IMR-90 (cell line): ENCODE results near the gene RBFOX1. TPM values are rescaled to one million over a fixed set of nuclear protein-coding genes. Genes with fewer than 3 reads are reported as not detected.

ENCODE experiments used
- ATAC-seq: fragments of 200-7000 bp; cut with Tn5 transposase; 2 replicates; pipeline ENCODE4 v1.9.1; 2020; ENCODE audit warnings: low read depth, mild to moderate bottlenecking, moderate library complexity
- BruUV-seq: library from RNA; stranded (reverse); fragments of 400-500 nt; replicated peaks from 2 replicates; lab custom pipeline; 2021; lab: Mats Ljungman, UMichigan
- CTCF ChIA-PET: fragments of 300-600 bp; formaldehyde crosslinking; extraction: SDS; loops from one replicate; lab custom pipeline; 2021; ENCODE audit warnings: antibody characterized with exemption; lab: Yijun Ruan, JAX
- POLR2A ChIA-PET: fragments of 300-600 bp; sonication (Branson Sonifier 250); formaldehyde crosslinking; loops from one replicate; lab custom pipeline; 2022; ENCODE audit warnings: antibody characterized with exemption; ENCODE audit not compliant: unreplicated experiment; lab: Charles Lee
- DNase-seq: peaks from one replicate; pipeline ENCODE4 v3.0.0; 2013
- H2AFZ ChIP-seq: replicated peaks from 2 replicates; pipeline ENCODE3; 2013; ENCODE audit warnings: low read length, mild to moderate bottlenecking; ENCODE audit not compliant: poor library complexity
- H2AK5ac ChIP-seq: 2 replicates; pipeline ENCODE4 v1.6.1; 2013; ENCODE audit warnings: low read depth, low read length, inconsistent platforms
- H2AK9ac ChIP-seq: replicated peaks from 2 replicates; pipeline ENCODE3; 2013; ENCODE audit warnings: mild to moderate bottlenecking, low read depth, low read length, moderate library complexity; ENCODE audit not compliant: poor library complexity
- H2BK120ac ChIP-seq: 2 replicates; pipeline ENCODE4 v1.6.1; 2013; ENCODE audit warnings: low read depth, low read length, inconsistent platforms
- H2BK15ac ChIP-seq: 3 replicates; pipeline ENCODE4 v1.6.1; 2013; ENCODE audit warnings: low read depth, low read length, inconsistent platforms
- H2BK20ac ChIP-seq: 2 replicates; pipeline ENCODE4 v1.6.1; 2013; ENCODE audit warnings: low read depth, mild to moderate bottlenecking, inconsistent platforms, low read length, moderate library complexity
- H2BK5ac ChIP-seq: 2 replicates; pipeline ENCODE4 v1.6.1; 2013; ENCODE audit warnings: mild to moderate bottlenecking, low read depth, low read length, inconsistent platforms; ENCODE audit not compliant: poor library complexity, severe bottlenecking
- H3K14ac ChIP-seq: replicated peaks from 2 replicates; pipeline ENCODE4 v1.6.1; 2013; ENCODE audit warnings: low read depth, low read length, inconsistent platforms
- H3K18ac ChIP-seq: 2 replicates; pipeline ENCODE4 v1.6.1; 2013; ENCODE audit warnings: low read depth, low read length, control low read depth
- H3K23ac ChIP-seq: 2 replicates; pipeline ENCODE4 v1.6.1; 2013; ENCODE audit warnings: low read depth, low read length, inconsistent platforms
- H3K27ac ChIP-seq: 2 replicates; pipeline ENCODE4 v1.5.1; 2013; ENCODE audit warnings: mild to moderate bottlenecking, control low read depth, low read length; ENCODE audit not compliant: insufficient read depth
- H3K27me3 ChIP-seq: 2 replicates; pipeline ENCODE4 v1.6.1; 2013; ENCODE audit warnings: low read length; ENCODE audit not compliant: control insufficient read depth, insufficient read depth
- H3K36me3 ChIP-seq: 2 replicates; pipeline ENCODE4 v1.6.1; 2013; ENCODE audit warnings: low read length, mixed read lengths; ENCODE audit not compliant: control insufficient read depth, insufficient read depth
- H3K4ac ChIP-seq: 2 replicates; pipeline ENCODE4 v1.6.1; 2013; ENCODE audit warnings: low read depth, low read length, inconsistent platforms
- H3K4me1 ChIP-seq: 2 replicates; pipeline ENCODE4 v1.6.1; 2013; ENCODE audit warnings: low read length, mixed read lengths; ENCODE audit not compliant: control insufficient read depth, insufficient read depth
- H3K4me2 ChIP-seq: 2 replicates; pipeline ENCODE4 v1.6.1; 2013; ENCODE audit warnings: low read depth, mild to moderate bottlenecking, control low read depth, low read length, moderate library complexity
- H3K4me3 ChIP-seq: 2 replicates; pipeline ENCODE4 v1.5.1; 2013; ENCODE audit warnings: low read depth, mild to moderate bottlenecking, control low read depth, low read length, moderate library complexity; ENCODE audit not compliant: insufficient read depth
- H3K56ac ChIP-seq: 2 replicates; pipeline ENCODE4 v1.6.1; 2013; ENCODE audit warnings: low read length, inconsistent platforms; ENCODE audit not compliant: insufficient read depth; ENCODE audit errors: extremely low read depth
- H3K79me1 ChIP-seq, 2 experiments: 2 replicates each; pipeline ENCODE4 v1.6.1; 2013; ENCODE audit warnings: low read length in 2 of 2, inconsistent platforms in 1 of 2, low read depth in 1 of 2
- H3K9ac ChIP-seq: 2 replicates; pipeline ENCODE4 v1.6.1; 2013; ENCODE audit warnings: low read depth, low read length, control low read depth
- H3K9me1 ChIP-seq: 2 replicates; pipeline ENCODE4 v1.6.1; 2013; ENCODE audit warnings: low read length, inconsistent platforms; ENCODE audit not compliant: insufficient read depth
- H3K9me3 ChIP-seq: 2 replicates; pipeline ENCODE4 v1.6.1; 2013; ENCODE audit warnings: low read length; ENCODE audit not compliant: control insufficient read depth, insufficient read depth
- H4K20me1 ChIP-seq: 2 replicates; pipeline ENCODE4 v1.6.1; 2013; ENCODE audit warnings: low read length, inconsistent platforms; ENCODE audit not compliant: insufficient read depth
- H4K5ac ChIP-seq: 2 replicates; pipeline ENCODE4 v1.6.1; 2013; ENCODE audit warnings: mild to moderate bottlenecking, low read depth, low read length, control low read depth
- H4K8ac ChIP-seq, 2 experiments: 2 replicates each; pipeline ENCODE4 v1.6.1; 2013; ENCODE audit warnings: low read depth in 2 of 2, low read length in 2 of 2, control low read depth in 1 of 2, inconsistent platforms in 1 of 2
- H4K91ac ChIP-seq: 2 replicates; pipeline ENCODE4 v1.6.1; 2013; ENCODE audit warnings: low read depth, low read length, inconsistent platforms; ENCODE audit not compliant: insufficient read depth
- BHLHE40 ChIP-seq: fragments of 150-350 bp; IDR thresholded peaks from 2 replicates; pipeline ENCODE4 v1.6.1; 2016; ENCODE audit warnings: mild to moderate bottlenecking, low read depth, low read length
- CEBPB ChIP-seq: IDR thresholded peaks from 2 replicates; pipeline ENCODE4 v1.6.1; 2012; ENCODE audit warnings: low read depth, low read length, improper control_type of control experiment
- CHD1 ChIP-seq: IDR thresholded peaks from 2 replicates; pipeline ENCODE4 v1.6.1; 2012; ENCODE audit warnings: low read depth, low read length, improper control_type of control experiment
- FOS ChIP-seq: fragments of 150-350 bp; IDR thresholded peaks from 2 replicates; pipeline ENCODE4 v1.6.1; 2016; ENCODE audit warnings: low read depth, low read length
- MAFK ChIP-seq: IDR thresholded peaks from 2 replicates; pipeline ENCODE4 v1.6.1; 2012; ENCODE audit warnings: low read depth, low read length, improper control_type of control experiment
- MAZ ChIP-seq: IDR thresholded peaks from 2 replicates; pipeline ENCODE4 v1.6.1; 2012; ENCODE audit warnings: low read depth, mild to moderate bottlenecking, low read length, improper control_type of control experiment, moderate library complexity, borderline replicate concordance
- MXI1 ChIP-seq: IDR thresholded peaks from 2 replicates; pipeline ENCODE4 v1.6.1; 2012; ENCODE audit warnings: low read depth, mild to moderate bottlenecking, low read length, moderate library complexity, borderline replicate concordance
- NFE2L2 ChIP-seq: fragments of 150-350 bp; IDR thresholded peaks from 2 replicates; pipeline ENCODE4 v1.6.1; 2016; ENCODE audit warnings: low read depth, mild to moderate bottlenecking, low read length
- POLR2A ChIP-seq: IDR thresholded peaks from 2 replicates; pipeline ENCODE4 v1.6.1; 2012; ENCODE audit warnings: mild to moderate bottlenecking, low read depth, low read length
- RAD21 ChIP-seq: IDR thresholded peaks from 2 replicates; pipeline ENCODE4 v1.6.1; 2012; ENCODE audit warnings: low read length, improper control_type of control experiment
- RCOR1 ChIP-seq: IDR thresholded peaks from 2 replicates; pipeline ENCODE4 v1.6.1; 2012; ENCODE audit warnings: mild to moderate bottlenecking, low read length, improper control_type of control experiment; ENCODE audit not compliant: insufficient replicate concordance
- RFX5 ChIP-seq: IDR thresholded peaks from 2 replicates; pipeline ENCODE4 v1.8.0; 2012; ENCODE audit warnings: low read depth, mild to moderate bottlenecking, low read length, moderate library complexity
- SMC3 ChIP-seq: fragments of 150-350 bp; IDR thresholded peaks from 2 replicates; pipeline ENCODE4 v1.6.1; 2016; ENCODE audit warnings: low read depth, mild to moderate bottlenecking, antibody characterized with exemption, low read length, moderate library complexity
- WGBS, 2 experiments: methylation state at CpG; one replicate each; pipeline versions ENCODE4 v1.1.5 to v1.1.7; 2013; ENCODE audit warnings: missing lambda C conversion rate in 2 of 2; ENCODE audit not compliant: insufficient read length in 1 of 2; ENCODE audit errors: extremely low coverage in 2 of 2; 5-methylcytosine and 5-hydroxymethylcytosine counted together
- dilution Hi-C: fragments of 300-500 bp; cut with HindIII; formaldehyde crosslinking; loops from one replicate; pipeline ENCODE4 v1.14.3; 2018; ENCODE audit warnings: low sequenced_read_pairs; ENCODE audit not compliant: unreplicated experiment
- in situ Hi-C: fragments of 300-500 bp; cut with MboI; formaldehyde crosslinking; loops from 3 replicates; pipeline ENCODE4 v1.14.3; 2019; ENCODE audit warnings: low sequenced_read_pairs, inconsistent platforms, mixed read lengths
- intact Hi-C: fragments of 100-400 bp; cut with micrococcal nuclease; formaldehyde crosslinking; loops from 2 replicates; pipeline ENCODE4 v1.10.0; 2022
- polyA plus RNA-seq, 3 experiments: library from polyadenylated mRNA; depleted of rRNA; stranded (reverse); fragments of >200 nt; gene quantifications; 2 replicates each; pipeline ENCODE4 v1.2.3, GENCODE V29; 2012; ENCODE audit warnings: low replicate concordance in 1 of 3
- total RNA-seq: library from RNA; depleted of rRNA; stranded (reverse); fragments of >200 nt; gene quantifications from 2 replicates; pipeline ENCODE4 v1.2.3, GENCODE V29; 2012
- TF ChIP-seq, protein P1 (sequence below): fragments of 150-350 bp; IDR thresholded peaks from 2 replicates; pipeline ENCODE4 v1.6.1; 2016; ENCODE audit warnings: low read depth, mild to moderate bottlenecking, low read length, moderate library complexity, borderline replicate concordance
- TF ChIP-seq, protein P2 (sequence below): fragments of 150-350 bp; IDR thresholded peaks from 2 replicates; pipeline ENCODE4 v1.6.1; 2017; ENCODE audit warnings: mild to moderate bottlenecking, antibody characterized with exemption, low read length, low read depth
- TF ChIP-seq, protein P3 (sequence below): conservative IDR thresholded peaks from 2 replicates; pipeline ENCODE4 v1.5.1; 2012; ENCODE audit warnings: mild to moderate bottlenecking, low read depth, low read length, improper control_type of control experiment

The RBFOX1 gene
- total and polyA plus RNA-seq, 2 of the 4 experiments (the other 2 are of a cell fraction) = not detected

DNA sequence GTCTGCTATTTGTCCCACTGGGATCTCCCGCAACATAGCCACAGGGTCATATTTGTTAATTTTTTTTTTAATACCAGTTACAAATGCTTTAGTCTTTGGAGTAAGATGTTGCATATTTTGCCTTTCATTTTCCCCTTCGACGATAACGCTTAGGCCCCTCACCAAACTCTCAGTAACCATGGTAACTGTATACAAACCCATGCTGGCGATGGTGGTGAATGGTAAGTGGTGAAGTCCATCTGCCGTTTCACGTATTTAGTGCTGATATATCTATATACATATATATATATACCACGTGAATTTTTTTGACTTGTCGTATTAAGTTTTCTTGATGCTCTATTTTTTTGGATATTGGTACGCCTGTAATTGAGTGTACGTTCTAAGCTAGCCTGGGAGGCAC is 263.7 kb downstream of the RBFOX1 start:
- H2BK120ac ChIP-seq = no peak overlapping the region
- H3K4me1 ChIP-seq = no peaks in the 10 kb centered on the region
- no peak overlapping the region for H2BK5ac ChIP-seq
- H3K9me1 ChIP-seq = no peaks in the 10 kb centered on the region
- no peak overlapping the region for H4K8ac ChIP-seq
- no peak overlapping the region for H3K56ac ChIP-seq
- no CpG with 5 or more reads among the region's 11 CpGs for WGBS, 2 experiments
- H2AK9ac ChIP-seq = no peak overlapping the region
- no peaks in the 10 kb centered on the region for H3K36me3 ChIP-seq
- no peak overlapping the region for H3K9ac ChIP-seq
- no peak overlapping the region for H3K4me3 ChIP-seq
- no peak overlapping the region for H3K14ac ChIP-seq
- ChIA-PET CTCF (interaction anchor here (0.7 kb wide), 1 partner anchor 58 kb away, joined by 3 read pairs; no protein-coding TSS in a partner anchor), POLR2A (no interaction called here)
- no peaks in the 10 kb centered on the region for H3K27me3 ChIP-seq
- no TSS peak for BruUV-seq
- H3K4me2 ChIP-seq = no peak overlapping the region
- no peak for DNase-seq
- no peak overlapping the region for H3K27ac ChIP-seq
- H3K23ac ChIP-seq = no peak overlapping the region
- H3K4ac ChIP-seq = no peak overlapping the region
- H4K91ac ChIP-seq = no peak overlapping the region
- no peak for ATAC-seq
- H2AFZ ChIP-seq = no peak overlapping the region
- H4K20me1 ChIP-seq = no peaks in the 10 kb centered on the region
- in situ Hi-C loops = no loop called here
- H2BK20ac ChIP-seq = no peak overlapping the region
- peaks cover 11% of the 10 kb centered on the region for H3K9me3 ChIP-seq
- H3K18ac ChIP-seq = no peak overlapping the region
- no peak overlapping the region for H4K5ac ChIP-seq
- H2AK5ac ChIP-seq = no peak overlapping the region
- intact Hi-C loops = no loop called here
- dilution Hi-C loops = no loop called here
- H3K79me1 ChIP-seq = no peaks in the 10 kb centered on the region
- no peak for TF ChIP-seq SMC3
- TF ChIP-seq BHLHE40 = no peak
- no peak for TF ChIP-seq MAFK
- TF ChIP-seq, protein P1, sequence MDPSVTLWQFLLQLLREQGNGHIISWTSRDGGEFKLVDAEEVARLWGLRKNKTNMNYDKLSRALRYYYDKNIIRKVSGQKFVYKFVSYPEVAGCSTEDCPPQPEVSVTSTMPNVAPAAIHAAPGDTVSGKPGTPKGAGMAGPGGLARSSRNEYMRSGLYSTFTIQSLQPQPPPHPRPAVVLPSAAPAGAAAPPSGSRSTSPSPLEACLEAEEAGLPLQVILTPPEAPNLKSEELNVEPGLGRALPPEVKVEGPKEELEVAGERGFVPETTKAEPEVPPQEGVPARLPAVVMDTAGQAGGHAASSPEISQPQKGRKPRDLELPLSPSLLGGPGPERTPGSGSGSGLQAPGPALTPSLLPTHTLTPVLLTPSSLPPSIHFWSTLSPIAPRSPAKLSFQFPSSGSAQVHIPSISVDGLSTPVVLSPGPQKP = no peak
- no peak for TF ChIP-seq RAD21
- TF ChIP-seq FOS = no peak
- no peak for TF ChIP-seq MAZ
- TF ChIP-seq CEBPB = no peak
- TF ChIP-seq MXI1 = no peak
- no peak for TF ChIP-seq RCOR1
- TF ChIP-seq RFX5 = no peak
- no peak for TF ChIP-seq CHD1
- TF ChIP-seq, protein P2, sequence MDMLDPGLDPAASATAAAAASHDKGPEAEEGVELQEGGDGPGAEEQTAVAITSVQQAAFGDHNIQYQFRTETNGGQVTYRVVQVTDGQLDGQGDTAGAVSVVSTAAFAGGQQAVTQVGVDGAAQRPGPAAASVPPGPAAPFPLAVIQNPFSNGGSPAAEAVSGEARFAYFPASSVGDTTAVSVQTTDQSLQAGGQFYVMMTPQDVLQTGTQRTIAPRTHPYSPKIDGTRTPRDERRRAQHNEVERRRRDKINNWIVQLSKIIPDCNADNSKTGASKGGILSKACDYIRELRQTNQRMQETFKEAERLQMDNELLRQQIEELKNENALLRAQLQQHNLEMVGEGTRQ = no peak
- TF ChIP-seq NFE2L2 = no peak
- TF ChIP-seq POLR2A = no peak
- TF ChIP-seq, protein P3, sequence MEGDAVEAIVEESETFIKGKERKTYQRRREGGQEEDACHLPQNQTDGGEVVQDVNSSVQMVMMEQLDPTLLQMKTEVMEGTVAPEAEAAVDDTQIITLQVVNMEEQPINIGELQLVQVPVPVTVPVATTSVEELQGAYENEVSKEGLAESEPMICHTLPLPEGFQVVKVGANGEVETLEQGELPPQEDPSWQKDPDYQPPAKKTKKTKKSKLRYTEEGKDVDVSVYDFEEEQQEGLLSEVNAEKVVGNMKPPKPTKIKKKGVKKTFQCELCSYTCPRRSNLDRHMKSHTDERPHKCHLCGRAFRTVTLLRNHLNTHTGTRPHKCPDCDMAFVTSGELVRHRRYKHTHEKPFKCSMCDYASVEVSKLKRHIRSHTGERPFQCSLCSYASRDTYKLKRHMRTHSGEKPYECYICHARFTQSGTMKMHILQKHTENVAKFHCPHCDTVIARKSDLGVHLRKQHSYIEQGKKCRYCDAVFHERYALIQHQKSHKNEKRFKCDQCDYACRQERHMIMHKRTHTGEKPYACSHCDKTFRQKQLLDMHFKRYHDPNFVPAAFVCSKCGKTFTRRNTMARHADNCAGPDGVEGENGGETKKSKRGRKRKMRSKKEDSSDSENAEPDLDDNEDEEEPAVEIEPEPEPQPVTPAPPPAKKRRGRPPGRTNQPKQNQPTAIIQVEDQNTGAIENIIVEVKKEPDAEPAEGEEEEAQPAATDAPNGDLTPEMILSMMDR = no peak
- H2BK15ac ChIP-seq = no peak overlapping the region
